ENCODE data around the gene FOLR1.

GRCh38 chr11:72157131-72157530 lies 34.8 kb upstream of the FOLR1 start:
- TF ChIP-seq CTCF (conservative IDR thresholded peaks at IDR 0.05 in 1 of 2, IDR thresholded peaks at IDR 0.05 in 1 of 2; ENCODE audit: extremely low read depth in 1 of 2, insufficient read depth in 1 of 2, low read depth in 1 of 2, low read length in 2 of 2) (no peak), EZH2 (IDR thresholded peaks at IDR 0.05; ENCODE audit: borderline replicate concordance, low read length) (no peak)
